ENCODE results near the gene ZMYND8.

The ZMYND8 gene

DNA sequence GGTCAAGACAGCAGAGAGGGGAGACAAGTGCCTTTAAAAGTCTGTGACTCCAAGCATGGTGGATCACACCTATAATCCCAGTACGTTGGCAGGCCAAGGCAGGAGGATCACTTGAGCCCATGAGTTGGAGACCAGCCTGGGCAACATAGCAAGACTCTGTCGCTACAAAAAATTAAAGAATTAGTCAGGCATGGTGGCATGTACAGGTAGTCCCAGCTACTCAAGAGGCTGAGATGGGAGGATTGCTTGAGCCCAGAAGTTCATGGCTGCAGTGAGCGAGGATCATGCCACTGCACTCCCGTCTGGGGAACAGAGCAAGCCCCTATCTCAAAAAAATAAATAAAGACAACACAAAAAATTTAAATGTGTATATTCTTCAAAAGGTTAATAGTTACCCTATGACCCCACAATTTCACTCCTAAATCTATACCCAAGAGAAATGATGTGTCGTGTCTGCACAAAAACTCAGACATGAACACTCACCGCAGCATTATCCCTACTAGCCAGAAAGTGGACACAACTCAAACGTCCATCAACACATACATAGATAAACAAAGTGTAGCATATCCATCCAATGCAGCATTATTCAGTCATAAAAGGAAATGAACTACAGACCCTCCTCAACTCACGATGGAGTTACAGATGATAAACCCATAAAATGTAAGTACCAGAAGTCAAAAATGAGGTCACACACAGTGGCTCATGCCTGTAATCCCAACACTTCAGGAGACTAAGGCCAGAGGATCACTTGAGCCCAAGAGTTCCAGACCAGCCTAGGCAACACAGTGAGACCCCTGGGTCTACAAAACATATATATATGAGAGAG lies 23.9 kb downstream of the ZMYND8 start:
- no peak for DNase-seq

DNA sequence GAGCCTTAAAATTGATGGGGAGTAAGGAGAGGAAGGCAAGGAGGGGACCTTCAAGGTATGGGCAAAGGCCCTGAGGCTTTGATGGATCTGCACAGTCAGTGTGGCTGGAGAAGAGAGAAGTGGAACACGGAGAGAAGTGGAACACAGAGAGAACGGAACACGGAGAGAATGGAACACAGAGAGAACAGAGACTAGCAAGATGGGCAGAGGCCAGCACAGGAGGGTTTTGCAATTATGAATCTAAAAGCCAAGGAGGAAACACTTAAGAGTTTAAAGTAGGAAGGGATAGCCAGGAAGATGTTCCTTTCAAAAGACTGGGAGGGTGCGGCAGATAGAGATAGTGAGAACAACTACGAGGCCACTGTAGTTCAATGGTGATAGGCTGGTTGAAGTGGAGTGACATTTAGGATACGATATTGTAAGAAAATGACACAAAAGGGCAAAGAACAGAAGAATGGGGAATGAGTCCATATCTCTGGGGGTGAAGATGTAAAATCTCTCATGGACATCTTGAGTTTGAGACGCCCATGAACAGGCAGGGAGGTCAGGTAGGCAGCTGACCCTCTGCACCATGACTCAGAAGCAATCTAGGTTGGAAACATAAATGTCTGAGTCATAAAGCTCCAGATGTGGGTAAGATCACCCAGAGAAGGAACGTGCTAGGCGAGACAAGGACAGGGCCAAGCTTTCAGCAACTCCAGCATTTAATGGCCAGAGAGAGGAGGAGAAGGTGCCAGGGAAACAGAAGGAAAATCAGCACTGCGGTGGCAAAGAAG lies 25.4 kb downstream of the ZMYND8 start:
- no peak for DNase-seq

DNA sequence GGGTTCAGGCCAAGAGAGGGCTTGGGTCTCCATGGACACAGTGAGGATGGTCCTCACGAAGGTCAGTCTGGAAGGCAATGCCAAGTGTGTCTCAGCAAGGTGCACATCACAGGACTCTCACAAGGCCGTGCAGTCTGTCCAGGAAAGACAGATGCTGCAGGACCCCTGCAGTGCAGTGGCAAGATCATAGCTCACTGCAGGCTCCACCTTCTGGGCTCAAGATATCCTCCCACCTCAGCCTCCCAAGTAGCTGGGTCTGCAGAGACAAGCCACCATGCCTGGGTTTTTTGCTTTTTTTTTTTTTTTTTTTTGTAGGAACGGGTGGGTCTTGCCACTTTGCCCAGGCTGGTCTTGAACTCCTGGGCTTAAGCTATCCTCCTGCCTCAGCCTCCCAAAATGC lies 26.4 kb downstream of the ZMYND8 start:
- no peak for DNase-seq

DNA sequence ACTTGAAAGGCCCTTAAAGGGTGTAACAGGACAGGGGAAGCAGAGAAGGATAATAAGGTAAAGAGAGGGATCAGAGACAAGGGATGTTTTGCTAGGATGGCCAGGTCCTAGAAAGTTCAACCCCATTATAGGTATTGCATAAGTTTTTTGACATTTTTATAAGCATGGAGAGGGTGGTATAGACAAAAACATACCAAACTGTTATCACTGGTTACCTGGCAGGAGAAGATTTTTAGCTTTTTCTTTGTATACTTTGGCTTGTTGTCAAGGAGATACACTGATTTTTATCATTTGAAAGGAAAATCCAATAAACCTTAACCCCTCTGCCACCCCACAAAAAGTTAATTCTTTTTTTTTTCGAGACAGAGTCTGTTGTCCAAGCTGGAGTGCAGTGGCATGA lies 28.4 kb downstream of the ZMYND8 start:
- no peak for DNase-seq

DNA sequence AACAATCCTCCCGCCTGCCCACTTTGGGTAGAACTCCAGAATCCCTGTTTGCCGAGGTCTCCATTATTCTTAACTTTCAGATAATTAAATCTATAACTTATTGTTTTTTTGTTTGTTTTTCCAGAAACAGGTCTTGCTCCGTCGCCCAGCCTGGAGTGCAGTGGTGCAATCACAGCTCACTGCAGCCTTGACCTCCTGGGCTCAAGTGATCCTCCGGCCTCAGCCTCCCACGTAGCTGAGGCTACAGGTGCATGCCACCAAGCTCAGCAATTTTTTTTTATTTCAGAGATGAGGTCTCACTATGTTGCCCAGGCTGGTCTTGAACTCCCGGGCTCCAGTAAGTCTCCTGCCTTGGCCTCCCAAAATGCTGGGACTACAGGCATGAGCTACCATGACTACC lies 28.8 kb downstream of the ZMYND8 start:
- DNase-seq, result no peak

DNA sequence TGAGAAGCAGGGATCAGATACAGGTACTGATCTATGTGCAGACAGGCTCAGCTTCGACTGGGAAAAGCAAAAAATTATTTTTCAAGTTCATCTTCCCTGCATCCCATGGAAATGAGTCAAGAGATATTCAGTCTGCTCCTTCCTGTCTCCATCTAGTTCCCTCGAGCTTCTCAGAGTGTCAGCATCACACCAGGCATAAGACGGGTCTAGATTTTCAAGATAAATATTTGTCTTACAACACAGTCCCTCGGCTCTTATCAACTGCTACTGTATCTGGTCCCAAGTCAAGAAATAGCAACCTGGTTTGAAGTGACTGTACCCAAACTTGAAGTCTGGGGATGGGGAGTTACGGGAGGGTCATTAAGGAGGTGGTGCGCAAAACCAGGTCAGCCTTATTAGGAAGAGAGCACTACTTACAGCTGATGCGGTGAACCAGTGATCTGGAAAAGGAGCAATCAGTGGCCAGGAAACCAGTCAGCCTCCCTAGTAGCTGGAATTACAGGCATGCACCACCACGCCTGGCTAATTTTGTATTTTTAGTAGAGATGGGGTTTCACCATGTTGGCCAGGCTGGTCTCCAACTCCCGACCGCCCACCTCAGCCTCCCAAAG lies 29.7 kb downstream of the ZMYND8 start:
- DNase-seq, result no peak

DNA sequence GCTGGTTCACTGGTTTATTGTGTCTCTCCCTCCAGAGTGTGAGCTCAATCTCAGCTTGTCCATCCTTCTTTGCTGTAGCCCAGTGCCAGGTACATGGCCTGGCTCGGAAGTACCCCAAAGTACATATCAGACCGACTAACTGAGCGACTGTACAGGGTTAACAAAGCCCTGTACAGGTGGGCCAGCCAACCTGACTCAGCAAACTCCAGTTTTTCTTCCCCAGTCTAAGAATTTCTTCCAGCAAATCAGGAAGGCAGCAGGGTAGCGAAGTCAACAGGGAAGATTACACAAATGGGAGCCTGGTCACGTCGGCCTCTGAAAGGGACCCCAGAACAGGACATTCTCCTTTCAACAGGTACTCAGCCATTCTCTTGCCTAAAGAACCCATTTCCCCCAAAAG lies 31.3 kb downstream of the ZMYND8 start:
- DNase-seq, result no peak

DNA sequence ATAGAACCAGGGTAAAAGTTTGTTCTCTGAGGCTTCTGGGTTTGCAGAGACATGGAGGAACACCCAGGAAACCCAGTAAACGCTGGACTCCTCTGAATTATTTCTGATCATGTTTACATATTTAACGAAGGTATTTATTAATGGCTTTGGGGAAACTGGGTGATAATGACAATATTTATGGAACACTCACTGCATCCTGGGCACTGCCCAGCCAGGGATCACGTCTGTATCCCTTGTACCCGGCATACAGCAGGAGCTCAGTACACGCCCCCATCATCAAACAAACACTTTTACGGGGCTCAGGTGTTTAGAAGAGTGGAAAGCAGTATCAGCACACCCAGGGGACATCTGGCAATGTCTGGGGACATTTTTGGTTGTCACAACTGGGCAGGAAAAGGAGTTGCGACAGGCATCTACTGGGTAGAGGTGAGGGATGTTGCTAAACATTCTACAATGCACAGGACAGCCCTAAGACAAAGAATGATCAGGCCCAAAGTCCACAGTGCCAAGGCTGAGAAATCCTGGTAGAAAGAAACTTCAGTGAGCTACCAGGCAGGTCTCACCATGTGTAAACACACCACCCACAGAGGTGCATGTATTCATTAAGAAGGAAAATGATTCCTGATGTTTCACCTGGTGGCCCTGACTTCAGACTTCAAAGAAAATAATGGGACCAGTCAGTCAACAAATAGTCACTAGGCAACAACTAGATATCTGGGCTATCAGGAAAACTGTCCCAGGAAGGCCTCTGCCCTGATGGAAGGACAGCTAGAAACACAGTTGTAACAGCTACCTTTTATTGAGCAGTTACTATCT lies 35.3 kb downstream of the ZMYND8 start:
- DNase-seq, result no peak

DNA sequence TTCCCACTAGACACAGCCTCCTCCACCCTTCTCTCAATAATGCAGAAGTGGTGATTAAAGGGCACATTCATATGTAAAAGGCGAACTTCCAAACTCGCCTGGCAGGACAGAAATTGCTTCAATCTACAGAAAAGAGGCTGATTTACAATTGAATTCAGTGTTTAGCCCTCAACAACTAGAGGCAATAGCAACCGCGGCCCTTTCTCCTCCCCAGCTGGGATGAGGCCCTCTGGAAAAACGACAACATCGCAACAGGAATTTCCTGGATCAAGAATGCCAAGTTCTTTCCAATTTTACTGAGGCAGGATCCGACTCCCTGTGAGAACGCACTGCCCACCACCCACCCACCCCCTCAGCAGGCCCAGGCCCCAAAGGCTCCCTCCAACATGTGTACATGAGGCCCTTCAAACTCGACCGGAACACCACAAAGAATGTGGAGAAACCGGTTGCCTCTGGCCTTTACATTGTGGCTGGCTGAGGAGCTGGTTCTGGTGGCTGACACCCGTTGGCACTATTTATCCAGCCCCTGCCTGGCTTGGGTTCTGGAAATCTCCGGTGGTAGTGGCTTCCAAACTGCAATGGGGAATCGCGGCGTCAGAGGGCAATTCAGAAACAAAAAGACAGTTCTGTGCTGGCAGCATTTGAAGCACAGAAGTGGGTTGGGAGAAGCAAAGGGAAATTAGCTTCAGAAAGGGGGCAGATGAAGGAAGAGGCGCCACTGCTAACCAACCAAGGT lies 36.8 kb downstream of the ZMYND8 start:
- no peak for DNase-seq

DNA sequence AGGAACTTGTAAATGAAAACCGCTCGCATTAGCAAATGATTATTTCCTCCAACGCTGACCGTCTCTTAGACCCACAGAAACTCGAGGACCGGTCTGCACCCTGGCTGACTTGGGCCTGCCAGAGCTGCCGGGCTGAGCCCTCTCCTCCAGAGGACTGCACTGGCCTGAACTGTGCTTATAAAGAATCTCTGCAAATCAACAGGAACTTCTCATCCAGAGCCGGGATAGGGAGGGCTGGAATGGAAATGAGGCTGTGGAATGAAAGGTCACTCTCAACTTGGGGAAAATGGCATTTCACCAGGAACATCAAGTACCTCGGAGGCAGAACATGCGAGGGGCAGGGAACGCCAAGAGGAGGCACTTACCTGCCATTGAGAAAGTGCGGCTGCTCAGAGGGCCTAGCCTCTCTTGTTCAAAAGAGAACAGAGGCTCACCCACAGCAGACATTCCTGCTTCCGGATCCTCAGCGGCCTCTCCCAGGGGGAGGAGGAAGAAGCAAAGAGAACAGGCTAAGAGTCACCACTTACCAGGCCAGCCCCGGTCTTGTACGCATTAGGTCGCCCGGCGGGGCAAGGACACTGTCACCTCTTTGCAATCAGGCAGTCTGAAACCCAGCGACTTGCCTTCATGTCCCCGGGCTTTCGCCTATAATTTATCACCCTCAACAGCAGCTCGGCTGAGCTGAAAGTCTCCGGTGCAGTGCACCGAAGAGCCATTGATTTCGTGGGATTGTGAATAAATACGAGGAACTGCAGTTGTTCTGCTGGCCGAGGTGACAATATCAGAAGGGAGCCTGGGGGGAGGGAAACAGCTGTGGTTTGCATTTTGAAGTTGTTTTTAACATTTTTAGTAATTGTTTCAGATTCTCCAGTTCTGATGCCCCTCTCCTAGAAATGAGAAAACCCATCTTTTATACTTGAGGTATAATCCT lies 37.6 kb downstream of the ZMYND8 start:
- DNase-seq, result no peak

DNA sequence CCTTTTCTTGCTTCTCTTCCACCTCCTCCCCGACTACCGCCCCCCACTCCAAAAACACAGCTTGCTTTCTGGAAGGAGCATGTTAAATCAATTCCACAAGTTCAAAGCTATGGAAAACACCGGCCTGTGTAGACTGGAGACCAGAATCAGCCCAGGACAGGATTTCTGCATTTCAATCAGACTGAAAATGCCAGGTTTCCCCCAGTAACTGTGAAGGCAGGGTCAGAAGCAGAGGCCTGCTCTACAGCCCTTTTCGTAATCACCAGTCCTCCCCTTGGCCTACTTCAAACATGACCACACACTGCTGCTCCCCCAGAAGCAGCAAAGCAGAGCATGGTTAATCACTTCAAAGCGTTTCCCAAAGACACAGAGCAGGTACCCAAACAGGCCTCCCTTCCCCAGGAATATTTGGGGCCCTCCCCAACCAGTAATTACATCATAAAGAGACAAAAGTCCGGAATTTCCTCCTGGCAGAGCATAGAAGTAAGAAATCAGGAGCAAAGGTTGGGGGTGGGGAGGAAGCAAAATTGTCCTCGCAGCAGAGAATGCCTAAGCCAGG lies 38.4 kb downstream of the ZMYND8 start:
- no peak for DNase-seq

DNA sequence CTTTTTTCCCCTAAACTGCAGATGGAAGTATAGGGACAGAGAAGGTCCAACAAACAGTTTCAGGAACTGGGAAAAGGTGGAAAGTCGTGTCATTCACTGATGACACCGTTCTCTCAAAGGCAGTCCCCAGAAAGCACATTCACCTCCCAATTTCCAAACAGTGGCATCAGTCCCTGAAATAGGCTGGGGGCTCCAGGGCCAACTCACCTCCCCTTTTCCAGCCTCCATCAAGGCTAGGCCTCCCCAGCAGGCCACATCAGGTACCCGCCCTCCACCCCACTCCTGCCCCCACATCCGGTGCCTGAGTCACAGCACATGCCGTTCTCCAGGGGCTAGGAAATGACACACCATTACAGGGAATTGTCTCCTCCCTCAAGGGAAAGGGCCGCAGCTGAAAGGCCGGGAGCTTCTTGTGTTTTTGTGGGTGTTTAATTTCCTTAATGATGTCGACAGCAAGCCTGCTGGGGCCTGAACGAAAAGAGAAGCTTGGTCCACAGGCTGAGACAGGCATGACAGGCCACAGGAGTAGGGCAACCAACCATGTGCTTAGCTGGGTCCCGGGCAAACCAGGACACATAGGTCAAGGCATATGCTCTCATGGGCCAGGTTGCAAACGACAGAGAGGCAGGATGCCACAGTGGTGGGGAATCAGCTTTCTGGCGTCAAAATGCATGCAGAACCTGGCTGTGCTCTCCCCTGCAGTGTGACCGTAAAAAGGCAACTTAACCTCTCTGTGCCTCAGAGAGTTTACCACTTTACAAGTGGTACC lies 39.2 kb downstream of the ZMYND8 start:
- peak; percentile 59 for DNase-seq

DNA sequence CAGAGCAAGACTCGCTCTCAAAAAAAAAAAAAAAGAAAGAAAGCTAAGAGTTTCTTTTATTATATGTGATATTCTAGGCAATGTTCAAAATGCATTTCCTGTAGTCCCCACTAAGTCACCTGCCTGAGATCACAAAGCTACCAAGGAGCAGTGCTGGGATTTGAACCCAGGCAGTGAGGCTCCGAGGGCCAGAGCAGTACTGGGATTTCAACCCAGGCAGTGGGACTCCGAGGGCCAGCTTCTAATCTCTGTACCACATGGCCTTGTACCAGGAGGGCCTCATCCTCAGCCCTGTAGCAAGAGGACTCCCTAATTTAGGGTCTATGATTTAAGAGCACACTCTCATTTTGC lies 39.7 kb downstream of the ZMYND8 start:
- DNase-seq, result no peak

DNA sequence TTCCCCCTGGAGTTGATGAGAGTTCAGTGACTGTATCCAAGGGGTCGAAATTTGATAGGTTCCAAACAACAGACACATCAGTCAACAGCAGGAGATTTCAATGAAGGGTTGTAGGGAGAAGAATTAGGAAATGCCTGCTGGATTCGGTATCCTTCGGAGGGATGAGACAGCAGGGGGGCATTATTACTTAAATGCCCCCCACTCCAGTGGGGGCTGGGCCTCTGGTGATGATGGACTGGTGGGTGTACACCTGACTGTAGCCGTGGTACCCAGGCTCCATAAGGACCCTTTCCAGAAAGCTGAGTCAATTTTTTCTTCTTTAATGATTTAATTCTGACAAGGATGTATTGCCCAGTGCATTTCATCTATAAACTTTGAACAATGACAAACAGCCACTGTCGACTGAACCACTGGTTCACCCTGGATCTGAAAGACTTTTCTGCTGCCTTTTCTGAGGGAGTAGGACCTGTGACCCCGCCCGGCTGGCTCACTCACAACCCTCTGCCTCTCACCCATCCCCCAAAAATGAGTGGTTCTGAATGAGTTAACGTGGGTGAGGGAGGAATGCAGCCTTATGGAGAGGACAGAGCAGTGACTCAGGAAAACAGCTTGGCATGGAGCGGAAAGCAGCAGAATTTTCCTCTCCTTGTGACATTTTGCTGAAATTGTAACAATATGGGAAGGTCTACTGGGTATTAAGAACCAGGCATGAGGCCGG lies 41.0 kb downstream of the ZMYND8 start:
- DNase-seq, result no peak

DNA sequence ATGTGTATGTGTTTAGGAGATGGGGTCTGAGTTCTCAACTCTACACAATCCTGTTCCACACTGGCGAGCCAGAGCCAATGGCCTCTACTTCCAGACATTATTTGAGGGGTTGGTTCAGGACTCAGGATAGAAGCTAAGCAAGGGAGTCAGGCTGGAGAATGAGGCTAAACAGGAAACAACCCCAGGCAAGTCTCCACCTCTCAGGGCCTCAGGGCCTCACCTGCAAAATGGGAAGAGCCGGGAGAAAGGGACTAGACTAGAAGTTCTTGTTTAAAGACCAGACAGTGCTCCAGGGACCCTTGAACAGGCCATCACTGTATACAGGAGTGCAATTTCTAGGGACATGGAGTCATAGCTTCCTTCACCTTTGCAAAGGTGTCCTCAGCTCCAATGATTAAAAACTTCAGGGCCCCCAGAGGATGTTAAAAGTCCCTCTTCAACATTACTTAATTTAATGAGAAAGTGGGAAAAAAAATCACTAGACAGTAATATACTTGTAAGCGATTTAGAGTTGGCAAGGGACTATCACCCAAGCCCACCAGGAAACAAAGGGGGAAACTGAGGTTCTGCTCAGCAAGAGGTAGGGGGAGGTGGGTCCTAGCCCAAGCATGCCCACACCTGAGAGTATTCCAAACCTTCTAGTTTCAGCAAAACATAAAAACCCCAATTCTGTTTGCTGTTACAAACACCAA lies 41.7 kb downstream of the ZMYND8 start:
- DNase-seq, result no peak

DNA sequence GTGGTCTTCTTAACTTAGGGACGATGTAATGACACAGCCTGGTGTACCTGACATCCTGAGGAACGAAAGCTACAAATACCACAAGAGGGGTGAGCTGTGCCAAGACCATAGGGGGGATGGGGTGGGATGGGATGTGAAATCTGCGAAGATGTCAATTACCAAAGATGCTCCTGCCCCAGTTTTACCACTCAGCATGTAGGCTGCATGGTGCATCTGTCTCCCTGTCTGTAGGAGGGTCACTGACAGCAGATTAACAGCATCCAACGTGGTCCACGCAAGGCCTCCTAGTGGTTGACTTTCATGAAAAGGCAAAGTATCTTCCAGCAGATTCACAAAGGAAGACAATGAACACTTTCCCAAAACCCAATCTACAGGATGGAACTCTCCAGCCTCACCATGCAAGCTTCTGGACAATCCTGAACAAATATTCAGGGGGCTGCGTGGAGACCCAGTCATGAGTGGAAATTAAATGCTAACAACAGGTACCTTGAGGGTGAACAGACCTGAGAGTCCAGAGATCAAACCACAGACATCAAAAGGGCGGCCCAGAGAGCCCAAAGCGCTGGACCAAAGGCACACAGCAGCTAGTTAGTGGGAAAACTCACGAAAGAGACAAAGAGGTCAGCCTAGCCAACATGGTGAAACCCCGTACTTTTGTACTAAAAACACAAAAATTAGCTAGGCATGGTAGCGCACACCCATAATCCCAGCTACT lies 44.4 kb downstream of the ZMYND8 start:
- DNase-seq, result no peak

DNA sequence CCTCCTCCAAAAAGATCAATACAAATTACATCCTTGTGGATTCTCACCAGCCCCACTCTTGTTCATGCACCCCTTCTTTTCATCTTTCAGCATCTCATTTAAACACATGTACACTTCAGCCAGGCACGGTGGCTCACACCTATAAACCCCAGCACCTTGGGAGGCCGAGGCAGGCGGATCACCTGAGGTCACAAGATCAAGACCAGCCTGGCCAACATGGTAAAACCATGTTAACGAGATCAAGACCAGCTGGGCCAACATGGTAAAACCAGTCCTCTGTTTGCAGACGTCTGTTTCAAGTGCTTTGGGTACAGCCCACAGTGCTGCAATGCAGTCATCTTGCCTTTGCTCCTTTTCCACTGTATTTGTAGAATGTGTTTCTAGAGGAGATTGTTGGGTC lies 45.3 kb downstream of the ZMYND8 start:
- no peak for DNase-seq

DNA sequence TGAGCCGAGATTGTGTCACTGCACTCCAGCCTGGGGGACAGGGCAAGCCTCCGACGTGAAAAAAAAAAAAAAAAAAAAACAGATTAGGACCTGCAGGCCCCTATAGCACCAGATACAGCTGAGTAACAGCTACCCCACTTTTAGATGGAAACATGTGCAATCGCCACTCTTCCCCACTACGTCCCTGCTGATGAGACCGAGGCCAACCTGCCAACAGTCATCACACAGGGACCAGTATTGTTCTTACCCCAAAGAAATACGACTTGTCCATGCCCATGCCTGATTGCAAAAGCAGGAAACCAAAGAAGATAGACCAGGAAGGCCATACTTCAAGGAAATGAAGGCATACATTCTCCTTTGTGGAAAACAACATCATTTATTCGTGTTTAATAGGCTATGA lies 45.8 kb downstream of the ZMYND8 start:
- no peak for DNase-seq
